H1 (cell line): ENCODE data around the gene CD247. TPM values are rescaled to one million over a fixed set of nuclear protein-coding genes. Genes with fewer than 3 reads are reported as not detected.

ENCODE experiments used
- CBX8 ChIP-seq: fragments of 300-800, 300-1000 bp; sonication (generic); IDR thresholded peaks from 2 replicates; pipeline ENCODE4 v1.7.1; 2016; ENCODE audit warnings: low read depth, low read length, borderline replicate concordance
- CHD1 ChIP-seq: IDR thresholded peaks from 2 replicates; pipeline ENCODE4 v1.6.1; 2012; ENCODE audit warnings: low read depth, low read length, improper control_type of control experiment
- CHD7 ChIP-seq: fragments of 300-600 bp; sonication (generic); IDR thresholded peaks from 2 replicates; pipeline ENCODE4 v1.7.1; 2012; ENCODE audit warnings: low read length, moderate library complexity, mild to moderate bottlenecking, inconsistent platforms; ENCODE audit not compliant: insufficient replicate concordance
- CTBP2 ChIP-seq: IDR thresholded peaks from 2 replicates; pipeline ENCODE4 v1.7.0; 2011; ENCODE audit warnings: borderline replicate concordance, mild to moderate bottlenecking, moderate library complexity, mixed read lengths, low read length; ENCODE audit not compliant: insufficient read depth, insufficient read length
- FOSL1 ChIP-seq: IDR thresholded peaks from 2 replicates; pipeline ENCODE4 v1.6.1; 2011; ENCODE audit warnings: mild to moderate bottlenecking, low read depth, low read length, moderate library complexity; ENCODE audit not compliant: insufficient read depth
- KDM4A ChIP-seq: IDR thresholded peaks from one replicate; pipeline ENCODE4 v1.7.1; 2012; ENCODE audit warnings: low read depth, mild to moderate bottlenecking, moderate library complexity, low read length, inconsistent platforms; ENCODE audit not compliant: severe bottlenecking
- MAX ChIP-seq: IDR thresholded peaks from 2 replicates; pipeline ENCODE4 v1.6.1; 2012; ENCODE audit warnings: inconsistent platforms
- NRF1 ChIP-seq: IDR thresholded peaks from 2 replicates; pipeline ENCODE4 v1.6.1; 2011; ENCODE audit warnings: mild to moderate bottlenecking, low read depth, low read length, improper control_type of control experiment
- SIRT6 ChIP-seq: IDR thresholded peaks from one replicate; pipeline ENCODE4 v1.7.1; 2012; ENCODE audit warnings: low read length, inconsistent platforms
- YY1 ChIP-seq: IDR thresholded peaks from 2 replicates; pipeline ENCODE4 v1.6.1; 2011; ENCODE audit warnings: low read depth, mild to moderate bottlenecking, low read length
- polyA plus RNA-seq, 7 experiments: library from polyadenylated mRNA; depleted of rRNA in 3 of 7; stranded (reverse) in 5 of 7; unstranded in 2 of 7; fragments of >200 nt in 5 of 7; fragments of 200-250 nt in 2 of 7; gene quantifications; 1 replicate in 5 of 7; 2 replicates in 1 of 7; 4 replicates in 1 of 7; pipeline versions ENCODE4 v1.2.1 to v1.2.3, GENCODE V29; 2011 to 2013; ENCODE audit warnings: missing spikeins in 2 of 7, mixed read lengths in 2 of 7
- total RNA-seq: library from RNA; stranded (reverse); fragmentation: NEBNext Ultra II Directional; extraction: Animal tissue kit (Norgen Biotek cat#: 25700); gene quantifications from 2 replicates; pipeline ENCODE4 v1.2.1, GENCODE V29; 2021

CD247 gene
- total and polyA plus RNA-seq, 2 of the 8 experiments (the other 6 are each of a cell fraction or from before 2014, with no cell fraction given) = 2.0 to 2.2 TPM

- TF ChIP-seq CHD7 (no peak), CHD1 (no peak), YY1 (0 out of 2 replicates have a peak, but pooled peaks have one; percentile 12), MAX (no peak), CTBP2 (no peak), NRF1 (no peak), KDM4A (no peak), CBX8 (no peak), SIRT6 (no peak), FOSL1 (no peak)
Measured at GRCh38 chr1:167489571-167490340, 28.6 kb downstream of the CD247 start (continued).
